ENCODE measurements around the gene PACS2.

DNA sequence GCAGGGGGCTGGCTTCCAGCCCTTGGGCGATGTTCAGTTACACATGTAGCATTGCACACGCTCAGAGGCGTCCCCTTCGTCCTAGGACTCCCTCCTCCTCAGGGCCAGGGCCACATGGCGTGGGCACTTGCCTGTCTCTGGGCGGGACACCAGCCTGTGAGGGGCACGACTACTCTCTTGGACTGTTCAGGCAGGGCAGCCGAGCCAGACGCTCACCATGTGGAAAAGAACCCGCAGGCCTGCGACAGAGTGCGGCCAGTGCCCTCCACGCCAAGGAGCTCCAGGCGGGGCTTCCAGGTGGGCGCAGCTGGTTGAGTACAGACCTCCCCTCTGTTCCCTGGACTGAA is 126.0 kb downstream of the PACS2 start:
- TF ChIP-seq EP300 (IDR thresholded peaks at IDR 0.05; ENCODE audit: borderline replicate concordance in 1 of 2, low read depth in 1 of 2, low read length in 1 of 2): no peak
- TF ChIP-seq, protein P1, sequence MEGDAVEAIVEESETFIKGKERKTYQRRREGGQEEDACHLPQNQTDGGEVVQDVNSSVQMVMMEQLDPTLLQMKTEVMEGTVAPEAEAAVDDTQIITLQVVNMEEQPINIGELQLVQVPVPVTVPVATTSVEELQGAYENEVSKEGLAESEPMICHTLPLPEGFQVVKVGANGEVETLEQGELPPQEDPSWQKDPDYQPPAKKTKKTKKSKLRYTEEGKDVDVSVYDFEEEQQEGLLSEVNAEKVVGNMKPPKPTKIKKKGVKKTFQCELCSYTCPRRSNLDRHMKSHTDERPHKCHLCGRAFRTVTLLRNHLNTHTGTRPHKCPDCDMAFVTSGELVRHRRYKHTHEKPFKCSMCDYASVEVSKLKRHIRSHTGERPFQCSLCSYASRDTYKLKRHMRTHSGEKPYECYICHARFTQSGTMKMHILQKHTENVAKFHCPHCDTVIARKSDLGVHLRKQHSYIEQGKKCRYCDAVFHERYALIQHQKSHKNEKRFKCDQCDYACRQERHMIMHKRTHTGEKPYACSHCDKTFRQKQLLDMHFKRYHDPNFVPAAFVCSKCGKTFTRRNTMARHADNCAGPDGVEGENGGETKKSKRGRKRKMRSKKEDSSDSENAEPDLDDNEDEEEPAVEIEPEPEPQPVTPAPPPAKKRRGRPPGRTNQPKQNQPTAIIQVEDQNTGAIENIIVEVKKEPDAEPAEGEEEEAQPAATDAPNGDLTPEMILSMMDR (IDR thresholded peaks at IDR 0.05): no peak
- TF ChIP-seq MXI1 (IDR thresholded peaks at IDR 0.05; ENCODE audit: low read depth, low read length): no peak
- no peak for TF ChIP-seq SMC3 (IDR thresholded peaks at IDR 0.05; ENCODE audit: low read depth, low read length)
- TF ChIP-seq, protein P2, sequence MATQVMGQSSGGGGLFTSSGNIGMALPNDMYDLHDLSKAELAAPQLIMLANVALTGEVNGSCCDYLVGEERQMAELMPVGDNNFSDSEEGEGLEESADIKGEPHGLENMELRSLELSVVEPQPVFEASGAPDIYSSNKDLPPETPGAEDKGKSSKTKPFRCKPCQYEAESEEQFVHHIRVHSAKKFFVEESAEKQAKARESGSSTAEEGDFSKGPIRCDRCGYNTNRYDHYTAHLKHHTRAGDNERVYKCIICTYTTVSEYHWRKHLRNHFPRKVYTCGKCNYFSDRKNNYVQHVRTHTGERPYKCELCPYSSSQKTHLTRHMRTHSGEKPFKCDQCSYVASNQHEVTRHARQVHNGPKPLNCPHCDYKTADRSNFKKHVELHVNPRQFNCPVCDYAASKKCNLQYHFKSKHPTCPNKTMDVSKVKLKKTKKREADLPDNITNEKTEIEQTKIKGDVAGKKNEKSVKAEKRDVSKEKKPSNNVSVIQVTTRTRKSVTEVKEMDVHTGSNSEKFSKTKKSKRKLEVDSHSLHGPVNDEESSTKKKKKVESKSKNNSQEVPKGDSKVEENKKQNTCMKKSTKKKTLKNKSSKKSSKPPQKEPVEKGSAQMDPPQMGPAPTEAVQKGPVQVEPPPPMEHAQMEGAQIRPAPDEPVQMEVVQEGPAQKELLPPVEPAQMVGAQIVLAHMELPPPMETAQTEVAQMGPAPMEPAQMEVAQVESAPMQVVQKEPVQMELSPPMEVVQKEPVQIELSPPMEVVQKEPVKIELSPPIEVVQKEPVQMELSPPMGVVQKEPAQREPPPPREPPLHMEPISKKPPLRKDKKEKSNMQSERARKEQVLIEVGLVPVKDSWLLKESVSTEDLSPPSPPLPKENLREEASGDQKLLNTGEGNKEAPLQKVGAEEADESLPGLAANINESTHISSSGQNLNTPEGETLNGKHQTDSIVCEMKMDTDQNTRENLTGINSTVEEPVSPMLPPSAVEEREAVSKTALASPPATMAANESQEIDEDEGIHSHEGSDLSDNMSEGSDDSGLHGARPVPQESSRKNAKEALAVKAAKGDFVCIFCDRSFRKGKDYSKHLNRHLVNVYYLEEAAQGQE (IDR thresholded peaks at IDR 0.05; ENCODE audit: low read depth, low read length): no peak
- no peak for TF ChIP-seq JUND (IDR thresholded peaks at IDR 0.05)
- no peak for TF ChIP-seq TEAD4 (IDR thresholded peaks at IDR 0.05; ENCODE audit: borderline replicate concordance, insufficient read depth)
- TF ChIP-seq SIN3A (IDR thresholded peaks at IDR 0.05; ENCODE audit: borderline replicate concordance, low read depth, low read length): no peak
- TF ChIP-seq RAD21 (IDR thresholded peaks at IDR 0.05; ENCODE audit: low read length): no peak
- TF ChIP-seq, protein P3, sequence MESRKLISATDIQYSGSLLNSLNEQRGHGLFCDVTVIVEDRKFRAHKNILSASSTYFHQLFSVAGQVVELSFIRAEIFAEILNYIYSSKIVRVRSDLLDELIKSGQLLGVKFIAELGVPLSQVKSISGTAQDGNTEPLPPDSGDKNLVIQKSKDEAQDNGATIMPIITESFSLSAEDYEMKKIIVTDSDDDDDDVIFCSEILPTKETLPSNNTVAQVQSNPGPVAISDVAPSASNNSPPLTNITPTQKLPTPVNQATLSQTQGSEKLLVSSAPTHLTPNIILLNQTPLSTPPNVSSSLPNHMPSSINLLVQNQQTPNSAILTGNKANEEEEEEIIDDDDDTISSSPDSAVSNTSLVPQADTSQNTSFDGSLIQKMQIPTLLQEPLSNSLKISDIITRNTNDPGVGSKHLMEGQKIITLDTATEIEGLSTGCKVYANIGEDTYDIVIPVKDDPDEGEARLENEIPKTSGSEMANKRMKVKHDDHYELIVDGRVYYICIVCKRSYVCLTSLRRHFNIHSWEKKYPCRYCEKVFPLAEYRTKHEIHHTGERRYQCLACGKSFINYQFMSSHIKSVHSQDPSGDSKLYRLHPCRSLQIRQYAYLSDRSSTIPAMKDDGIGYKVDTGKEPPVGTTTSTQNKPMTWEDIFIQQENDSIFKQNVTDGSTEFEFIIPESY (IDR thresholded peaks at IDR 0.05; ENCODE audit: borderline replicate concordance, low read depth): no peak

Measured in SK-N-SH (cell line).